HepG2 (cell line): ENCODE measurements around the gene GRHPR. TPM values are rescaled to one million over a fixed set of nuclear protein-coding genes. Genes with fewer than 3 reads are reported as not detected.

Experiments
- AHDC1 ChIP-seq: sonication (generic); formaldehyde crosslinking; IDR thresholded peaks from 2 replicates; pipeline ENCODE4 v1.5.1; 2020; ENCODE audit warnings: mild to moderate bottlenecking, missing genetic modification reagents, borderline replicate concordance
- CAMTA2 ChIP-seq: sonication (generic); formaldehyde crosslinking; IDR thresholded peaks from 2 replicates; pipeline ENCODE4 v1.4.0; 2020; ENCODE audit warnings: mild to moderate bottlenecking, missing genetic modification reagents, borderline replicate concordance
- EED ChIP-seq: sonication (generic); formaldehyde crosslinking; IDR thresholded peaks from 2 replicates; pipeline ENCODE4 v1.5.0; 2020; ENCODE audit warnings: mild to moderate bottlenecking, missing genetic modification reagents
- FOXP1 ChIP-seq, 2 experiments: fragments of 450-650 bp in 1 of 2; IDR thresholded peaks; 2 replicates each; pipeline ENCODE4 v1.6.1; 2017 to 2018; ENCODE audit warnings: antibody characterized with exemption in 1 of 2
- GFI1 ChIP-seq: sonication (generic); formaldehyde crosslinking; IDR thresholded peaks from 2 replicates; pipeline ENCODE4 v1.5.0; 2020; ENCODE audit warnings: missing genetic modification reagents, mild to moderate bottlenecking, borderline replicate concordance
- KMT2A ChIP-seq: sonication (generic); formaldehyde crosslinking; IDR thresholded peaks from 2 replicates; pipeline ENCODE4 v1.4.0; 2020; ENCODE audit warnings: missing genetic modification reagents
- MBNL3 ChIP-seq: fragments of 250-450 bp; sonication (Bioruptor Pico); conservative IDR thresholded peaks from 2 replicates; pipeline ENCODE4 v1.8.0; 2022; ENCODE audit warnings: mild to moderate bottlenecking, inconsistent platforms
- MTA1 ChIP-seq: sonication (generic); formaldehyde crosslinking; IDR thresholded peaks from 2 replicates; pipeline ENCODE4 v1.4.0; 2020; ENCODE audit warnings: missing genetic modification reagents, mild to moderate bottlenecking, borderline replicate concordance
- PATZ1 ChIP-seq: sonication (generic); formaldehyde crosslinking; IDR thresholded peaks from 2 replicates; pipeline ENCODE4 v1.4.0; 2020; ENCODE audit warnings: missing genetic modification reagents
- PLRG1 ChIP-seq: fragments of 450-650 bp; conservative IDR thresholded peaks from 2 replicates; pipeline ENCODE4 v1.6.1; 2016
- POGK ChIP-seq: sonication (generic); formaldehyde crosslinking; conservative IDR thresholded peaks from 2 replicates; pipeline ENCODE4 v1.8.0; 2022; ENCODE audit warnings: mild to moderate bottlenecking, moderate library complexity, missing genetic modification reagents
- SIN3B ChIP-seq: fragments of 150-350 bp; IDR thresholded peaks from 2 replicates; pipeline ENCODE4 v1.6.1; 2014; ENCODE audit warnings: low read length
- SMAD3 ChIP-seq: sonication (generic); formaldehyde crosslinking; IDR thresholded peaks from 2 replicates; pipeline ENCODE4 v1.4.0; 2020; ENCODE audit warnings: missing genetic modification reagents
- TFDP2 ChIP-seq: sonication (generic); formaldehyde crosslinking; IDR thresholded peaks from 2 replicates; pipeline ENCODE4 v1.4.0; 2020; ENCODE audit warnings: missing genetic modification reagents
- TGIF2 ChIP-seq: IDR thresholded peaks from 2 replicates; pipeline ENCODE4 v1.6.1; 2016; ENCODE audit warnings: control low read depth, missing compliant biosample characterization
- ZFP36 ChIP-seq: fragments of 150-350 bp; IDR thresholded peaks from 2 replicates; pipeline ENCODE4 v1.6.1; 2018; ENCODE audit warnings: borderline replicate concordance, low read length, low read depth; ENCODE audit not compliant: partially characterized antibody
- ZNF441 ChIP-seq: sonication (generic); formaldehyde crosslinking; IDR thresholded peaks from 2 replicates; pipeline ENCODE4 v1.7.0; 2021; ENCODE audit warnings: missing genetic modification reagents, borderline replicate concordance
- ZNF775 ChIP-seq: sonication (generic); formaldehyde crosslinking; IDR thresholded peaks from 2 replicates; pipeline ENCODE4 v1.4.0; 2020; ENCODE audit warnings: missing genetic modification reagents, mild to moderate bottlenecking, moderate library complexity, borderline replicate concordance
- polyA plus RNA-seq, 8 experiments: library from polyadenylated mRNA; depleted of rRNA in 3 of 8; stranded (reverse) in 7 of 8; unstranded in 1 of 8; fragments of >200 nt; fragmentation: Illumina TruSeq in 4 of 8; extraction: Trizol in 4 of 8; gene quantifications; 2 replicates each; pipeline versions ENCODE4 v1.2.1 to v1.2.3, GENCODE V29; 2011 to 2016; ENCODE audit warnings: low read depth in 4 of 8, missing spikeins in 1 of 8, mixed read lengths in 1 of 8; ENCODE audit not compliant: insufficient read depth in 1 of 8
- total RNA-seq, 5 experiments: library from RNA; depleted of rRNA; stranded (reverse); fragments of >200 nt; fragmentation: Illumina TruSeq; extraction: Trizol; gene quantifications; 2 replicates each; pipeline ENCODE4 v1.2.3, GENCODE V29; 2016; ENCODE audit warnings: low read depth in 1 of 5

GRHPR gene
- total and polyA plus RNA-seq, 2 of the 13 experiments (the other 11 are each of a cell fraction or from before 2014, with no cell fraction given), result 113 to 115 TPM

- peak; percentile 57; the same call in 1 of the 2 replicates for TF ChIP-seq AHDC1 (CRISPR knock-in tag)
- TF ChIP-seq KMT2A (CRISPR knock-in tag), result no peak
- no peak for TF ChIP-seq CAMTA2 (CRISPR knock-in tag)
- 0 out of 2 replicates have a peak, but pooled peaks have one; percentile 41 for TF ChIP-seq POGK
- TF ChIP-seq PLRG1, result no peak
- peak; percentile 82 for TF ChIP-seq ZNF441
- TF ChIP-seq SMAD3, result no peak
- peak; percentile 31; the same call in 1 of the 2 replicates for TF ChIP-seq PATZ1 (CRISPR knock-in tag)
- TF ChIP-seq FOXP1 (IDR thresholded peaks at IDR 0.05), result no peak
- TF ChIP-seq FOXP1 (CRISPR knock-in tag; IDR thresholded peaks at IDR 0.05), result no peak
- no peak for TF ChIP-seq MBNL3 (CRISPR knock-in tag)
- no peak for TF ChIP-seq TGIF2 (CRISPR knock-in tag)
- no peak for TF ChIP-seq GFI1 (CRISPR knock-in tag)
- peak; percentile 87 for TF ChIP-seq TFDP2 (CRISPR knock-in tag)
- TF ChIP-seq SIN3B, result no peak
- TF ChIP-seq MTA1, result peak; percentile 81; the same call in 1 of the 2 replicates
- TF ChIP-seq EED (CRISPR knock-in tag), result peak; percentile 36; the same call in 1 of the 2 replicates
- TF ChIP-seq ZNF775 (CRISPR knock-in tag), result 0 out of 2 replicates have a peak, but pooled peaks have one; percentile 56
- no peak for TF ChIP-seq ZFP36
These were observed 41.3 kb upstream of the GRHPR start (continued) for GRCh38 chr9:37381094-37381741.
